WI38 (cell line): ENCODE measurements around the gene SCAMP1.

Experiments
- H3K4me3 ChIP-seq: 2 replicates; pipeline ENCODE4 v1.5.1; 2011; ENCODE audit warnings: low read depth, mild to moderate bottlenecking, control low read depth, low read length
- CTCF ChIP-seq: IDR thresholded peaks from 2 replicates; pipeline ENCODE4 v1.5.1; 2012; ENCODE audit warnings: low read depth, mild to moderate bottlenecking, control low read depth, low read length

The SCAMP1 gene

GRCh38 chr5:78526049-78526525, 165.7 kb downstream of the SCAMP1 start:
- H3K4me3 ChIP-seq: no peak overlapping the region
- TF ChIP-seq CTCF: no peak

GRCh38 chr5:78527054-78527859, 166.8 kb downstream of the SCAMP1 start:
- H3K4me3 ChIP-seq: no peak overlapping the region
- no peak for TF ChIP-seq CTCF

GRCh38 chr5:78527925-78528324, 167.5 kb downstream of the SCAMP1 start:
- TF ChIP-seq CTCF: no peak
- H3K4me3 ChIP-seq: no peak overlapping the region
